GM18505 (cell line): ENCODE results near the gene CYB5R4.

Source experiments
- ATAC-seq: cut with Tn5 transposase; IDR thresholded peaks from one replicate; pipeline ENCODE4 v1.9.1; 2021; ENCODE audit not compliant: unreplicated experiment
- POLR2A ChIP-seq: IDR thresholded peaks from 4 replicates; pipeline ENCODE4 v1.6.1; 2011; ENCODE audit warnings: borderline replicate concordance; ENCODE audit not compliant: insufficient read depth, insufficient read length; ENCODE audit errors: extremely low read depth

Gene CYB5R4

GRCh38 chr6:83966539-83966938 lies 107.0 kb downstream of the CYB5R4 start:
- no peak for ATAC-seq
- no peak for TF ChIP-seq POLR2A

- ATAC-seq: no peak
- no peak for TF ChIP-seq POLR2A
Measured at GRCh38 chr6:83970582-83970981, 111.1 kb downstream of the CYB5R4 start.

- TF ChIP-seq POLR2A: no peak
- no peak for ATAC-seq
Measured at GRCh38 chr6:83974409-83975050, 115.0 kb downstream of the CYB5R4 start.

GRCh38 chr6:83976037-83976755 lies 116.7 kb downstream of the CYB5R4 start:
- no peak for TF ChIP-seq POLR2A
- ATAC-seq: no peak

GRCh38 chr6:83976871-83977270 lies 117.4 kb downstream of the CYB5R4 start:
- TF ChIP-seq POLR2A: no peak
- ATAC-seq: no peak

- TF ChIP-seq POLR2A: no peak
- ATAC-seq: no peak
Measured at GRCh38 chr6:83978324-83978734, 118.8 kb downstream of the CYB5R4 start.

GRCh38 chr6:83978997-83979396 lies 119.5 kb downstream of the CYB5R4 start:
- ATAC-seq: no peak
- TF ChIP-seq POLR2A: no peak

- no peak for ATAC-seq
Measured at GRCh38 chr6:83984411-83984810, 124.9 kb downstream of the CYB5R4 start.

GRCh38 chr6:83985308-83985713 lies 125.8 kb downstream of the CYB5R4 start:
- no peak for ATAC-seq
- no peak for TF ChIP-seq POLR2A

More at GRCh38 chr6:83984411-83984810, 124.9 kb downstream of the CYB5R4 start:
- no peak for TF ChIP-seq POLR2A

- ATAC-seq: no peak
- TF ChIP-seq POLR2A: no peak
Measured at GRCh38 chr6:83985715-83986114, 126.2 kb downstream of the CYB5R4 start.

GRCh38 chr6:83998021-83998584 lies 138.6 kb downstream of the CYB5R4 start:
- ATAC-seq: no peak
- no peak for TF ChIP-seq POLR2A

- ATAC-seq: no peak
- no peak for TF ChIP-seq POLR2A
Measured at GRCh38 chr6:84001119-84001518, 141.6 kb downstream of the CYB5R4 start.

- no peak for TF ChIP-seq POLR2A
- ATAC-seq: no peak
Measured at GRCh38 chr6:84002226-84002625, 142.7 kb downstream of the CYB5R4 start.

GRCh38 chr6:84003131-84003530 lies 143.6 kb downstream of the CYB5R4 start:
- ATAC-seq: no peak
- no peak for TF ChIP-seq POLR2A
